Measurements from ENCODE around the gene VWA3A.
"Not testable (repeated sequence)": the region's sequence is repeated elsewhere in the genome, so short reads cannot be mapped to it uniquely, and the experiment has no call there.

VWA3A gene

GRCh38 chr16:22086440-22086839 lies 5.9 kb upstream of the VWA3A start:
- no peak for DNase-seq

GRCh38 chr16:22088642-22089041 lies 3.7 kb upstream of the VWA3A start:
- no peak for DNase-seq

GRCh38 chr16:22089910-22090309 lies 2.4 kb upstream of the VWA3A start:
- no peak for DNase-seq

GRCh38 chr16:22091721-22092120 lies 620 bp upstream of the VWA3A start:
- DNase-seq, result no peak

GRCh38 chr16:22093331-22093730 lies 990 bp downstream of the VWA3A start:
- DNase-seq, result no peak

GRCh38 chr16:22093996-22094395 lies 1.7 kb downstream of the VWA3A start:
- peak; percentile 9 to 32 (median 26) for DNase-seq

GRCh38 chr16:22098405-22099255 lies 6.3 kb downstream of the VWA3A start:
- peak; percentile 5 to 61 (median 47) for DNase-seq

GRCh38 chr16:22099256-22099975 lies 7.1 kb downstream of the VWA3A start:
- no peak for DNase-seq

- DNase-seq, result no peak
Measured at GRCh38 chr16:22103441-22103840, 11.1 kb downstream of the VWA3A start.

- DNase-seq, result no peak
Measured at GRCh38 chr16:22109258-22109898, 17.0 kb downstream of the VWA3A start.

- DNase-seq, result not testable (repeated sequence)
Measured at GRCh38 chr16:22111629-22112028, 19.3 kb downstream of the VWA3A start.

- DNase-seq, result no peak
Measured at GRCh38 chr16:22116095-22116700, 23.9 kb downstream of the VWA3A start.

- no peak for DNase-seq
Measured at GRCh38 chr16:22117609-22118008, 25.3 kb downstream of the VWA3A start.

- no peak for DNase-seq
Measured at GRCh38 chr16:22120440-22120839, 28.1 kb downstream of the VWA3A start.

GRCh38 chr16:22122239-22122638 lies 29.9 kb downstream of the VWA3A start:
- no peak for DNase-seq

GRCh38 chr16:22123146-22123545 lies 30.8 kb downstream of the VWA3A start:
- DNase-seq, result peak; percentile 47 to 80 (median 77)

- DNase-seq, result no peak
Measured at GRCh38 chr16:22123759-22124490, 31.6 kb downstream of the VWA3A start.

GRCh38 chr16:22124583-22125284 lies 32.4 kb downstream of the VWA3A start:
- DNase-seq, result no peak

GRCh38 chr16:22126037-22126558 lies 33.8 kb downstream of the VWA3A start:
- no peak for DNase-seq

- not testable (repeated sequence) for DNase-seq
Measured at GRCh38 chr16:22128537-22128936, 36.2 kb downstream of the VWA3A start.

- DNase-seq, result no peak
Measured at GRCh38 chr16:22130528-22130927, 38.2 kb downstream of the VWA3A start.

Measured in suppressor macrophage (primary cell).